ENCODE data around the gene TLR9.

DNA sequence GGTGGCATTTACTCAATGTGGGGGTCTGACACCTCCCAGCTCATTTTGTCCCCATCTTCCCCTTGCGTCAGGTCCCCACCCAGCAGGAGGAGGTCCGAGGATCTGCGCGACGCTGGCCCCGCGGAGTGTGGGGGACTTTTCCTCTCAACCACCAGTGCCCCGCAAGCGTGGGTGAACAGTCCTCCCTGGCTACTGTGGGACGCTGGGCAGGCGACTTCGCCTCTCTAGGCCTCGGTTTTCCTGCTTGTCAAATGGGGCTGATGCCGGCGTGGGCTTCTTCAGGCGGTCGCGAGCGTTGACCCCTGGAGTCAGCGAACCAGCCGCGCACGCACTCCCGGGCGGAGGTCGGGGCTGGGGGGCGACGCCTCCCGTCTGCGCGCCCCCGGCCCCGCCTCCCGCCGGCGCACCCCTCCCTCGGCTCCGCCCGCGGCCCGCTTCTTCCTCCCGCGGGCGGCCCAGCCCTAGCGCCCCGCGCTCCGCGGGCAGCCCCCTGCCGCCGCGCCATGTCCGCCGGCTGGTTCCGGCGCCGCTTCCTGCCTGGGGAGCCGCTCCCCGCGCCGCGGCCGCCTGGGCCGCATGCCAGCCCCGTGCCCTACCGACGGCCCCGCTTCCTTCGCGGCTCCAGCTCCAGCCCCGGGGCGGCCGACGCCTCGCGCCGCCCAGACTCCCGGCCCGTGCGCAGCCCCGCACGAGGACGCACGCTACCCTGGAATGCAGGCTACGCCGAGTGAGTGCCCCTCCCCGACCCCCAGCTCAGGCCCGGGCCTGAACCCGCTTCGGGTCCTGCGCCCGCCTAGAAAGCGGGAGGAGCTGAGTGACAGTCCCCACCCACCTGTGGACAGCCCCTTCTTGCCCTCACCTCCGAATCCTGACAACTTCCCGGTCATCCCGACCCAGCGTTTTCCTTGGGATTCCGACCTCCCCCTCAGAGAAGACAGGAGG is 20.1 kb upstream of the TLR9 start, which contains the start of gene PPM1M:
- no peak for TF ChIP-seq POLR2AphosphoS5 (IDR thresholded peaks at IDR 0.05; ENCODE audit: insufficient read depth in 1 of 2, low read depth in 1 of 2)
- peak in 1 of 2 donors; percentile 11 for TF ChIP-seq POLR2A (IDR thresholded peaks at IDR 0.05)
- TF ChIP-seq CTCF (IDR thresholded peaks at IDR 0.05): no peak

All from vagina (tissue), 2 donors.